TTC549 (cell line): Measurements from ENCODE around the gene APOBEC3A.

Experiments
- FAIRE-seq: peaks from 2 replicates; lab custom pipeline; 2012; peaks lifted over from hg19 to GRCh38; lab: Jason Lieb, UNC

APOBEC3A gene

GRCh38 chr22:38957046-38957770 lies at the start of gene APOBEC3A:
Gene APOBEC3A, plus strand, starts transcription at chr22:38957609. Its CDS starts 83 bp downstream, at chr22:38957692.
- FAIRE-seq = no peak

GRCh38 chr22:38907767-38908166 lies 49.6 kb upstream of the APOBEC3A start:
- no peak for FAIRE-seq

GRCh38 chr22:38911434-38911833 lies 46.0 kb upstream of the APOBEC3A start:
- FAIRE-seq = no peak

GRCh38 chr22:38919631-38920190 lies 37.7 kb upstream of the APOBEC3A start:
- FAIRE-seq = no peak

GRCh38 chr22:38921120-38921519 lies 36.3 kb upstream of the APOBEC3A start:
- FAIRE-seq = no peak

GRCh38 chr22:38921806-38922205 lies 35.6 kb upstream of the APOBEC3A start:
- FAIRE-seq = no peak

- FAIRE-seq = no peak
Measured at GRCh38 chr22:38923463-38924346, 33.7 kb upstream of the APOBEC3A start.

- FAIRE-seq = no peak
Measured at GRCh38 chr22:38924347-38924952, 33.0 kb upstream of the APOBEC3A start.

DNA sequence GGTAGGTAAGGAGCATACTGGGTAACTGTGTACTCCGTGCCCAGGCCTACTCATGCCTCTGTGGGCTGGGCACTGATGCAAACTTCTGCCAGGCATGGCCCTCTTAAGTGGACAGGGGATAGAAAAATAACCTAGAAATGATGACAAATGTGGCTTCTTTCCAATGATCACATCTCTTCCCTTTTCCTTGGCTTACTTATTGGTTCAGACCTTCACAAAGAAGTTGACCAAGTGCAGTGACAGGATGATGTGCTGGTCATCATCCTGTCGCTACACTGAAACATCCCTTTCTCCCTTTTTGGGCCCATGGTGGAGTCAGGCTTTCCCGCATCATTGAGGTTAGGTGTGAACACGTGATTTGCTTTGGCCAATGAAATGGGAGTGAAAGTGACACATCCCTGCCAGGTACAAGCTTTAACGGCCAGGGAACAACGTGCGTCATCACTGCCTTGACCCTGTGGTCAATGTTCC lies 31.8 kb upstream of the APOBEC3A start:
- no peak for FAIRE-seq

GRCh38 chr22:38927033-38927781 lies 30.2 kb upstream of the APOBEC3A start:
- FAIRE-seq = no peak

GRCh38 chr22:38930512-38930911 lies 26.9 kb upstream of the APOBEC3A start:
- no peak for FAIRE-seq

- no peak for FAIRE-seq
Measured at GRCh38 chr22:38935023-38935422, 22.4 kb upstream of the APOBEC3A start.

GRCh38 chr22:38935616-38936015 lies 21.8 kb upstream of the APOBEC3A start:
- no peak for FAIRE-seq

DNA sequence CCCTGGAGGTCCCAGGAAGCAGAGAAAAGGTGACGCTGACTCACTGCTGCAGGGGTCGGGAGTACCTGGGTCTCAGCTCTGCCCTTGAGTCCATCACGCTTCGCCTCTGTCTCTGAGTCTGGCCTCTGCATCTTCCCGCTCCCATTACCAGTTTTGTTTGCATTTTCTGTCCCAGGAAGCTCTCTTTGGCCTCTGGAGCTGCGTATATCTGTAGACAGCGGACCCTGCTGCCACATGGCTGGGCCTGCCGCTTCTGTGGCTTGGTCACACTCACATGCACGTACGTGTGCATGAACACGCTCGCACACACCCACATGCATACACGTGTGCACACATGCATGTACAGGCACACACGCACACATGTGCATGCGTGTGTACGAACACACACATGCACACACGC lies 20.8 kb upstream of the APOBEC3A start:
- no peak for FAIRE-seq

GRCh38 chr22:38937036-38937435 lies 20.4 kb upstream of the APOBEC3A start:
- FAIRE-seq = no peak

DNA sequence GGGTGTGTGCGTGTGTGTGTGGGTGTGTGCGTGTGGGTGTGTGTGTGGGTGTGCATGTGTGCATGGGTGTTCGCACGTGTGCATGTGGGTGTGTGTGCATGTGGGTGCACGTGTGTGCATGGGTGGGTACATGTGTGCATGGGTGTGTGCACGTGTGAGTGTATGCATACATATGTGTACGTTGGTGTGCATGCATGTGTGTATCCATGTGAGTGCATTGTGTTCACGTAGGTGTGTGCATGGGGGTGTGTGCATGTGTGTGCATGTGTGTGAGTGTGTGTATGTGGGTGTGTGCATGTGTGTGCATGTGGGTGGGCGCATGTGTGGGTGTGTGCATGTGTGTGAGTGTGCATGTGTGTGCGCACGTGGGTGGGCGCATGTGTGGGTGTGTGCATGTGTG lies 19.9 kb upstream of the APOBEC3A start:
- no peak for FAIRE-seq

DNA sequence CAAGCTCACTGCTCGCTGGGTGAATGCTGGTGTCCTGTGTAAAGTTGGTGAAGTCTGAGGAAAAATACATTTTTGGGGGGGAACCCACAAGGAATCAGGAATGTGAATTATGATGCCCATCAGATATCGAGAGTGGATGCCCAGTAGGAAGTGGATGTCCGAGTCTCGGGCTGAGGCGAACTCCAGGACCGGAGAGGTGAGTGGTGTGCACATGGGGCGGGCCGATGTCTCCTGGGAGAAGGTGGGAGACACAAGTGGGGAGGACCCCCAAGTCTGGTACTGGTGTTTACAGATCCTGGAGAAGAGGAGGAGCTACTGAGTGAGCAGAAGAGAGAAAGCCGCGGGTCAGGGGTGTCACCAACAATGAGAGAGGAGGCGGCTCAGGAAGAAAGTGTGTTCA lies 19.2 kb upstream of the APOBEC3A start:
- no peak for FAIRE-seq

GRCh38 chr22:38938925-38939324 lies 18.5 kb upstream of the APOBEC3A start:
- FAIRE-seq = no peak

DNA sequence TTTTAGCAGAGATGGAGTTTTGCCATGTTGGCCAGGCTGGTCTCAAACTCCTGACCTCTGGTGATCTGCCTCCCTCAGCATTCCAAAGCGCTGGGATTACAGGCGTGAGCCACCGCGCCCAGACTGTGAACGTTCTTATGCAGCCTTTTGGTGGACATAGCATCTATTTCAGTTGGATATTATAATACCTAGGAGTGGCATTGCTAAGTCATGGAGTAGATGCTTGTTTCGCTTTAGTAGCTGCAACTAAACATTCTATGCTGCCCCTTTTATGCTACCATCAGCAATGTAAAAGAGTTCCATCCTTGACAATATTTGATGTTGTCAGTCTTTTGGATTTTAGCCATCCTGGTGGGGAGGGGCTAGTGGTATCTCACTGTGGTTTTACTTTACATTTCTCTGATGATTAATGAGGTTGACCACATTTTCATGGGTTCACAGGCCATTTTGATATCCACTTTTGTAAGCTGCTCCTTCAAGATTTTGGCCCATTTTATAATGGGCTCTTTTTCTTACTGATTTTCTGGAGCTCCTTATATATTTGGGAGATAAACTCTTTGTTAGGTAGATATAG lies 16.5 kb upstream of the APOBEC3A start:
- no peak for FAIRE-seq

DNA sequence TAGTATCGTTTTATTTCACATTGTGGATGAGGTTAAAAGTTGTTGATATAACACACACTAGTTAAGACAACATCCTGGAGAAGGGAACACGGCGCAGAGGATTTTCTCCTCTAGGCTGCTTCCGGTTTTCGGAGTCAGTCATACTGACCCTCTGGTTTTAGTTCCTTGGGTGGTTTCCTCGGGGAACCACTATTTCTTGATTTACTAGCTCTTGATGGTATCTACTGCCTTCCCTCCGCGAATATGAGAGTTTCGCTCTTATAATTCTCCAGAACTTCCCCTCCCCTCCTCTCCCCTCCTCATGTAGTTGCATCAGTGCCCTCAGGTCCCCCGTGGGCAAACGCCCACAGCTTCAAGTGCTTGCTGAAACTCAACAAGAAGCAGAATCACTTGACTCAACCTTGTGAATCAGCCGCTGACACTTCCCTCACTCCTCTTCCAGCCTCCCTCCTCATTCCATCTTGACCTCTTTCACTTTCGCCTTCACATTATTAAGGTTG lies 15.9 kb upstream of the APOBEC3A start:
- FAIRE-seq = no peak

- no peak for FAIRE-seq
Measured at GRCh38 chr22:38942702-38943101, 14.7 kb upstream of the APOBEC3A start.
